Tibial nerve (tissue), 3 donors: ENCODE results near the gene NT5DC4.

ENCODE experiments used
- CTCF ChIP-seq, 5 experiments: fragments of 200-600 bp in 3 of 5; fragments of 450-650 bp in 2 of 5; sonication (generic) in 3 of 5; IDR thresholded peaks; one replicate each; pipeline ENCODE4 v1.5.1; 2016 to 2019; ENCODE audit warnings: antibody characterized with exemption in 5 of 5, mild to moderate bottlenecking in 3 of 5, moderate library complexity in 2 of 5
- POLR2A ChIP-seq, 2 donors: fragments of 450-650 bp; IDR thresholded peaks; one replicate each; pipeline ENCODE4 v1.6.1; 2017; ENCODE audit warnings: antibody characterized with exemption in 2 of 2, mild to moderate bottlenecking in 2 of 2, moderate library complexity in 2 of 2

DNA sequence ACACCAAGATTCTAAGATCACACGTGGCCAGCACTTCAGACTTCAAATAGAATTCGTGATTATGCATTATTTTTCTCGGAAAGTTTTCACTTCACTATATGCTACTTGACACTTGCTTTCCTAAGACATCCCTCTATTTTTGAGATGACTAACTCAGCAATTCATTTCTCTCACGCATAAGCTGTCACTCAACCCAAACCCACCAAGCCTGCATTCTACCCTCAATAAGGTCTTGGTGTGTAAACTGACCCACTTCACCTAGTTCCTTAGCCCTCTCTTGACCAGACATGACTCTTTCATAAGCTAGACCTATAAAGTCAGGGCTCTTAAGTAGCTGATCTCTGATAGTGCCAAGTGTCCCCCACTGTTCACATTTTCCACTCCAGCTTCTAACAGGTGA is 31.8 kb downstream of the NT5DC4 start:
- TF ChIP-seq POLR2A (IDR thresholded peaks at IDR 0.05) (no peak), CTCF (IDR thresholded peaks at IDR 0.05) (no peak)
